WTC11 (cell line): ENCODE data around the gene ARIH1. TPM values are rescaled to one million over a fixed set of nuclear protein-coding genes. Genes with fewer than 3 reads are reported as not detected.

ENCODE experiments used
- ATAC-seq: fragments of 200-7000 bp; cut with Tn5 transposase; 2 replicates; pipeline ENCODE4 v1.10.0; 2021; ENCODE audit warnings: mild to moderate bottlenecking, moderate library complexity
- CTCF ChIA-PET: fragments of 300-600 bp; sonication (Branson Sonifier 250); formaldehyde crosslinking; loops from one replicate; lab custom pipeline; 2021; ENCODE audit warnings: antibody characterized with exemption; lab: Charles Lee
- POLR2A ChIA-PET: fragments of 350-600 bp; sonication (Branson Sonifier 250); formaldehyde crosslinking; loops from one replicate; lab custom pipeline; 2021; ENCODE audit warnings: antibody characterized with exemption; lab: Charles Lee
- DNase-seq: peaks from one replicate; pipeline ENCODE4 v3.0.0; 2021; ENCODE audit warnings: low spot score
- H3K27ac Mint-ChIP-seq: 2 replicates; pipeline ENCODE4 v1.8.0; 2021; ENCODE audit warnings: mixed read lengths
- H3K27me3 Mint-ChIP-seq: 2 replicates; pipeline ENCODE4 v1.8.0; 2021; ENCODE audit warnings: low read depth, mild to moderate bottlenecking, moderate library complexity, mixed read lengths
- H3K36me3 Mint-ChIP-seq: 2 replicates; pipeline ENCODE4 v1.8.0; 2021; ENCODE audit warnings: mixed read lengths
- H3K4me1 Mint-ChIP-seq: 2 replicates; pipeline ENCODE4 v1.8.0; 2022; ENCODE audit warnings: mixed read lengths
- H3K4me3 Mint-ChIP-seq: 2 replicates; pipeline ENCODE4 v1.8.0; 2021; ENCODE audit warnings: mild to moderate bottlenecking, moderate library complexity, mixed read lengths
- H3K9me3 Mint-ChIP-seq: 2 replicates; pipeline ENCODE4 v1.8.0; 2021; ENCODE audit warnings: mixed read lengths
- CREM ChIP-seq: sonication (generic); formaldehyde crosslinking; IDR thresholded peaks from 2 replicates; pipeline ENCODE4 v1.8.1; 2022; ENCODE audit warnings: mild to moderate bottlenecking, missing genetic modification reagents, moderate library complexity
- EMX1 ChIP-seq: fragments of 250-450 bp; sonication (Bioruptor Pico); IDR thresholded peaks from 2 replicates; pipeline ENCODE4 v1.8.0; 2021; ENCODE audit warnings: mild to moderate bottlenecking
- FOXP1 ChIP-seq: sonication (generic); formaldehyde crosslinking; IDR thresholded peaks from 2 replicates; pipeline ENCODE4 v1.8.0; 2022; ENCODE audit warnings: missing genetic modification reagents, mild to moderate bottlenecking, moderate library complexity, borderline replicate concordance
- GRHL2 ChIP-seq: fragments of 250-450 bp; sonication (Bioruptor Pico); IDR thresholded peaks from 2 replicates; pipeline ENCODE4 v1.8.0; 2022; ENCODE audit warnings: mild to moderate bottlenecking, moderate library complexity; ENCODE audit not compliant: insufficient replicate concordance, severe bottlenecking
- JUN ChIP-seq: sonication (generic); formaldehyde crosslinking; IDR thresholded peaks from 2 replicates; pipeline ENCODE4 v1.8.0; 2023; ENCODE audit warnings: mild to moderate bottlenecking, missing genetic modification reagents
- KAT7 ChIP-seq: sonication (generic); formaldehyde crosslinking; IDR thresholded peaks from 2 replicates; pipeline ENCODE4 v1.8.1; 2023; ENCODE audit warnings: missing genetic modification reagents, mild to moderate bottlenecking, borderline replicate concordance
- MXD4 ChIP-seq: fragments of 250-450 bp; sonication (Bioruptor Pico); IDR thresholded peaks from 2 replicates; pipeline ENCODE4 v1.8.0; 2021; ENCODE audit warnings: mild to moderate bottlenecking, moderate library complexity, borderline replicate concordance
- NR1H2 ChIP-seq: sonication (generic); formaldehyde crosslinking; IDR thresholded peaks from 2 replicates; pipeline ENCODE4 v1.9.0; 2021; ENCODE audit warnings: mild to moderate bottlenecking, moderate library complexity, missing genetic modification reagents
- NR2C2 ChIP-seq: sonication (generic); formaldehyde crosslinking; IDR thresholded peaks from 2 replicates; pipeline ENCODE4 v1.8.0; 2022; ENCODE audit warnings: mild to moderate bottlenecking, missing genetic modification reagents
- NR3C1 ChIP-seq: sonication (generic); formaldehyde crosslinking; conservative IDR thresholded peaks from 2 replicates; pipeline ENCODE4 v1.8.1; 2023; ENCODE audit warnings: low read depth, mild to moderate bottlenecking, missing genetic modification reagents
- PRRX2 ChIP-seq: fragments of 250-450 bp; sonication (Bioruptor Pico); IDR thresholded peaks from 2 replicates; pipeline ENCODE4 v1.8.0; 2021; ENCODE audit warnings: mild to moderate bottlenecking
- SP1 ChIP-seq: sonication (generic); formaldehyde crosslinking; conservative IDR thresholded peaks from 2 replicates; pipeline ENCODE4 v1.8.1; 2022; ENCODE audit warnings: missing genetic modification reagents
- ZNF121 ChIP-seq: sonication (generic); formaldehyde crosslinking; IDR thresholded peaks from 2 replicates; pipeline ENCODE4 v1.8.0; 2023; ENCODE audit warnings: missing genetic modification reagents
- ZNF396 ChIP-seq: fragments of 250-450 bp; sonication (Bioruptor Pico); IDR thresholded peaks from 2 replicates; pipeline ENCODE4 v1.8.0; 2021; ENCODE audit warnings: mild to moderate bottlenecking, moderate library complexity, borderline replicate concordance
- ZNF671 ChIP-seq: fragments of 250-450 bp; sonication (Bioruptor Pico); IDR thresholded peaks from 2 replicates; pipeline ENCODE4 v1.8.0; 2021; ENCODE audit warnings: mild to moderate bottlenecking
- total RNA-seq: library from RNA; stranded (reverse); gene quantifications from 3 replicates; pipeline ENCODE4 v1.2.3, GENCODE V29; 2021
- TF ChIP-seq, protein P1 (sequence below): sonication (generic); formaldehyde crosslinking; IDR thresholded peaks from 2 replicates; pipeline ENCODE4 v1.8.0; 2022; ENCODE audit warnings: missing genetic modification reagents
- TF ChIP-seq, protein P2 (sequence below): fragments of 250-450 bp; sonication (Bioruptor Pico); IDR thresholded peaks from 2 replicates; pipeline ENCODE4 v2.1.2; 2022; ENCODE audit warnings: mild to moderate bottlenecking, moderate library complexity
- TF ChIP-seq, protein P3 (sequence below): sonication (generic); formaldehyde crosslinking; IDR thresholded peaks from 2 replicates; pipeline ENCODE4 v1.8.1; 2022; ENCODE audit warnings: low read depth, missing genetic modification reagents, borderline replicate concordance
- TF ChIP-seq, protein P4 (sequence below): sonication (generic); formaldehyde crosslinking; IDR thresholded peaks from 2 replicates; pipeline ENCODE4 v1.8.1; 2023; ENCODE audit warnings: mild to moderate bottlenecking, missing genetic modification reagents, moderate library complexity
- TF ChIP-seq, protein P5 (sequence below): sonication (generic); formaldehyde crosslinking; IDR thresholded peaks from 2 replicates; pipeline ENCODE4 v1.8.1; 2022; ENCODE audit warnings: mild to moderate bottlenecking, moderate library complexity, missing genetic modification reagents
- TF ChIP-seq, protein P6 (sequence below): fragments of 250-450 bp; sonication (Bioruptor Pico); IDR thresholded peaks from 2 replicates; pipeline ENCODE4 v1.9.0; 2021; ENCODE audit warnings: moderate library complexity, mild to moderate bottlenecking, inconsistent platforms, borderline replicate concordance
- TF ChIP-seq, protein P7 (sequence below): sonication (generic); formaldehyde crosslinking; IDR thresholded peaks from 2 replicates; pipeline ENCODE4 v1.8.1; 2022; ENCODE audit warnings: mild to moderate bottlenecking, missing genetic modification reagents, moderate library complexity, borderline replicate concordance
- TF ChIP-seq, protein P8 (sequence below): sonication (generic); formaldehyde crosslinking; IDR thresholded peaks from 2 replicates; pipeline ENCODE4 v1.8.1; 2023; ENCODE audit warnings: mild to moderate bottlenecking, missing genetic modification reagents, moderate library complexity

ARIH1 gene
- total RNA-seq, 1 experiment from 2014 or later: 198 TPM

DNA sequence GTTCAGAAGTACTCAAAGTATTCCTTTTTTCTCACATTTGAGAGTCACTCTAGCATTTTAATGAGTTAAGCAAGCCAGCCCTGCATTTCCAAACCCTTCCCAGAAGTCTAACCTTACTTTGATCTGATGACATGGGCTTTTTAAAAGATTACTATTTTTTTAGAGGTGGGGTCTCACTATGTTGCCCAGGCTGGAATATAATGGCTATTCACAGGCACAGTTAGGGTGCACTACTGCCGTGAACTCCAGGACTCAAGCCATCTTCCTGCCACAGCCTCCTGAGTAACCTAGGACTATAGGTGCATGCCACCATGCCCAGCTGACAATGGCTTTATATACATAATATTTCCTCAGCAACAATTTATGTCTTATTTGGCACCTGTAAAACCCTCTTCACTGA, 116.3 kb downstream of the ARIH1 start (continued):
- TF ChIP-seq, protein P1, sequence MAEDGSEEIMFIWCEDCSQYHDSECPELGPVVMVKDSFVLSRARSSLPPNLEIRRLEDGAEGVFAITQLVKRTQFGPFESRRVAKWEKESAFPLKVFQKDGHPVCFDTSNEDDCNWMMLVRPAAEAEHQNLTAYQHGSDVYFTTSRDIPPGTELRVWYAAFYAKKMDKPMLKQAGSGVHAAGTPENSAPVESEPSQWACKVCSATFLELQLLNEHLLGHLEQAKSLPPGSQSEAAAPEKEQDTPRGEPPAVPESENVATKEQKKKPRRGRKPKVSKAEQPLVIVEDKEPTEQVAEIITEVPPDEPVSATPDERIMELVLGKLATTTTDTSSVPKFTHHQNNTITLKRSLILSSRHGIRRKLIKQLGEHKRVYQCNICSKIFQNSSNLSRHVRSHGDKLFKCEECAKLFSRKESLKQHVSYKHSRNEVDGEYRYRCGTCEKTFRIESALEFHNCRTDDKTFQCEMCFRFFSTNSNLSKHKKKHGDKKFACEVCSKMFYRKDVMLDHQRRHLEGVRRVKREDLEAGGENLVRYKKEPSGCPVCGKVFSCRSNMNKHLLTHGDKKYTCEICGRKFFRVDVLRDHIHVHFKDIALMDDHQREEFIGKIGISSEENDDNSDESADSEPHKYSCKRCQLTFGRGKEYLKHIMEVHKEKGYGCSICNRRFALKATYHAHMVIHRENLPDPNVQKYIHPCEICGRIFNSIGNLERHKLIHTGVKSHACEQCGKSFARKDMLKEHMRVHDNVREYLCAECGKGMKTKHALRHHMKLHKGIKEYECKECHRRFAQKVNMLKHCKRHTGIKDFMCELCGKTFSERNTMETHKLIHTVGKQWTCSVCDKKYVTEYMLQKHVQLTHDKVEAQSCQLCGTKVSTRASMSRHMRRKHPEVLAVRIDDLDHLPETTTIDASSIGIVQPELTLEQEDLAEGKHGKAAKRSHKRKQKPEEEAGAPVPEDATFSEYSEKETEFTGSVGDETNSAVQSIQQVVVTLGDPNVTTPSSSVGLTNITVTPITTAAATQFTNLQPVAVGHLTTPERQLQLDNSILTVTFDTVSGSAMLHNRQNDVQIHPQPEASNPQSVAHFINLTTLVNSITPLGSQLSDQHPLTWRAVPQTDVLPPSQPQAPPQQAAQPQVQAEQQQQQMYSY: no peak
- TF ChIP-seq CREM (CRISPR knock-in tag) (no peak), NR2C2 (no peak)
- TF ChIP-seq, protein P2, sequence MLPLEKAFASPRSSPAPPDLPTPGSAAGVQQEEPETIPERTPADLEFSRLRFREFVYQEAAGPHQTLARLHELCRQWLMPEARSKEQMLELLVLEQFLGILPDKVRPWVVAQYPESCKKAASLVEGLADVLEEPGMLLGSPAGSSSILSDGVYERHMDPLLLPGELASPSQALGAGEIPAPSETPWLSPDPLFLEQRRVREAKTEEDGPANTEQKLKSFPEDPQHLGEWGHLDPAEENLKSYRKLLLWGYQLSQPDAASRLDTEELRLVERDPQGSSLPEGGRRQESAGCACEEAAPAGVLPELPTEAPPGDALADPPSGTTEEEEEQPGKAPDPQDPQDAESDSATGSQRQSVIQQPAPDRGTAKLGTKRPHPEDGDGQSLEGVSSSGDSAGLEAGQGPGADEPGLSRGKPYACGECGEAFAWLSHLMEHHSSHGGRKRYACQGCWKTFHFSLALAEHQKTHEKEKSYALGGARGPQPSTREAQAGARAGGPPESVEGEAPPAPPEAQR (CRISPR knock-in tag): no peak
- TF ChIP-seq, protein P3, sequence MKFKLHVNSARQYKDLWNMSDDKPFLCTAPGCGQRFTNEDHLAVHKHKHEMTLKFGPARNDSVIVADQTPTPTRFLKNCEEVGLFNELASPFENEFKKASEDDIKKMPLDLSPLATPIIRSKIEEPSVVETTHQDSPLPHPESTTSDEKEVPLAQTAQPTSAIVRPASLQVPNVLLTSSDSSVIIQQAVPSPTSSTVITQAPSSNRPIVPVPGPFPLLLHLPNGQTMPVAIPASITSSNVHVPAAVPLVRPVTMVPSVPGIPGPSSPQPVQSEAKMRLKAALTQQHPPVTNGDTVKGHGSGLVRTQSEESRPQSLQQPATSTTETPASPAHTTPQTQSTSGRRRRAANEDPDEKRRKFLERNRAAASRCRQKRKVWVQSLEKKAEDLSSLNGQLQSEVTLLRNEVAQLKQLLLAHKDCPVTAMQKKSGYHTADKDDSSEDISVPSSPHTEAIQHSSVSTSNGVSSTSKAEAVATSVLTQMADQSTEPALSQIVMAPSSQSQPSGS (CRISPR knock-in tag): no peak
- TF ChIP-seq, protein P4, sequence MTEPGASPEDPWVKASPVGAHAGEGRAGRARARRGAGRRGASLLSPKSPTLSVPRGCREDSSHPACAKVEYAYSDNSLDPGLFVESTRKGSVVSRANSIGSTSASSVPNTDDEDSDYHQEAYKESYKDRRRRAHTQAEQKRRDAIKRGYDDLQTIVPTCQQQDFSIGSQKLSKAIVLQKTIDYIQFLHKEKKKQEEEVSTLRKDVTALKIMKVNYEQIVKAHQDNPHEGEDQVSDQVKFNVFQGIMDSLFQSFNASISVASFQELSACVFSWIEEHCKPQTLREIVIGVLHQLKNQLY (CRISPR knock-in tag): no peak

DNA sequence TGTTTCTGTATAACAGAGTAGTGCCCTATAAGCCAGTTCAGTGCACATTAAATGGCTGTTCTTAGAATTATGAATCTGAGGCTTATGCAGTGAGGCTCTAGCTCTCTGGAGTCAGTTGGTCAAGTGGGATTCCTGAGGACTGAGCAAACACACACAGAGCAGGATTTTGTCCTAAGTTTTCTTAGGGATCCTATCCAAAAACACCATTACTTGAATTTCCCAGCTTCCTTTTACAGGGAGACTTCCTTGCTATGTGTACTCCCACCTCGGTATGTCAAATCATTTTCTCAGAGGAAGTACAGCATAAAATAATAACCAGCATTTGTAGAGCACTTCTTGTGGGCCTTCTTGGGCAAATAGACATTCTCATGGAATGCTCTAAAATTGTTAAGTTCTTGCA, 117.2 kb downstream of the ARIH1 start:
- Mint-ChIP-seq H3K4me3 (no peak overlapping the region), H3K4me1 (no peaks in the 10 kb centered on the region; the same call in 1 of the 2 replicates), H3K27me3 (no peaks in the 10 kb centered on the region)
- POLR2A ChIA-PET: no interaction called here
- no peak for DNase-seq
- TF ChIP-seq, protein P5, sequence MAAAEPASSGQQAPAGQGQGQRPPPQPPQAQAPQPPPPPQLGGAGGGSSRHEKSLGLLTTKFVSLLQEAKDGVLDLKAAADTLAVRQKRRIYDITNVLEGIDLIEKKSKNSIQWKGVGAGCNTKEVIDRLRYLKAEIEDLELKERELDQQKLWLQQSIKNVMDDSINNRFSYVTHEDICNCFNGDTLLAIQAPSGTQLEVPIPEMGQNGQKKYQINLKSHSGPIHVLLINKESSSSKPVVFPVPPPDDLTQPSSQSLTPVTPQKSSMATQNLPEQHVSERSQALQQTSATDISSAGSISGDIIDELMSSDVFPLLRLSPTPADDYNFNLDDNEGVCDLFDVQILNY (CRISPR knock-in tag): no peak
- TF ChIP-seq ZNF396 (CRISPR knock-in tag) (no peak), GRHL2 (CRISPR knock-in tag) (no peak), CREM (CRISPR knock-in tag) (no peak), NR2C2 (no peak), FOXP1 (CRISPR knock-in tag) (no peak), NR1H2 (CRISPR knock-in tag) (no peak), ZNF121 (CRISPR knock-in tag) (no peak), SP1 (CRISPR knock-in tag) (no peak), JUN (CRISPR knock-in tag) (no peak), EMX1 (CRISPR knock-in tag) (no peak), KAT7 (CRISPR knock-in tag) (no peak), PRRX2 (CRISPR knock-in tag) (no peak), NR3C1 (no peak), MXD4 (no peak), ZNF671 (CRISPR knock-in tag) (no peak)
- TF ChIP-seq, protein P6, sequence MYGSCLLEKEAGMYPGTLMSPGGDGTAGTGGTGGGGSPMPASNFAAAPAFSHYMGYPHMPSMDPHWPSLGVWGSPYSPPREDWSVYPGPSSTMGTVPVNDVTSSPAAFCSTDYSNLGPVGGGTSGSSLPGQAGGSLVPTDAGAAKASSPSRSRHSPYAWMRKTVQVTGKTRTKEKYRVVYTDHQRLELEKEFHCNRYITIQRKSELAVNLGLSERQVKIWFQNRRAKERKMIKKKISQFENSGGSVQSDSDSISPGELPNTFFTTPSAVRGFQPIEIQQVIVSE (CRISPR knock-in tag): no peak
- TF ChIP-seq, protein P7, sequence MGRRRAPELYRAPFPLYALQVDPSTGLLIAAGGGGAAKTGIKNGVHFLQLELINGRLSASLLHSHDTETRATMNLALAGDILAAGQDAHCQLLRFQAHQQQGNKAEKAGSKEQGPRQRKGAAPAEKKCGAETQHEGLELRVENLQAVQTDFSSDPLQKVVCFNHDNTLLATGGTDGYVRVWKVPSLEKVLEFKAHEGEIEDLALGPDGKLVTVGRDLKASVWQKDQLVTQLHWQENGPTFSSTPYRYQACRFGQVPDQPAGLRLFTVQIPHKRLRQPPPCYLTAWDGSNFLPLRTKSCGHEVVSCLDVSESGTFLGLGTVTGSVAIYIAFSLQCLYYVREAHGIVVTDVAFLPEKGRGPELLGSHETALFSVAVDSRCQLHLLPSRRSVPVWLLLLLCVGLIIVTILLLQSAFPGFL: no peak
- TF ChIP-seq, protein P4 (CRISPR knock-in tag): no peak
- TF ChIP-seq, protein P8, sequence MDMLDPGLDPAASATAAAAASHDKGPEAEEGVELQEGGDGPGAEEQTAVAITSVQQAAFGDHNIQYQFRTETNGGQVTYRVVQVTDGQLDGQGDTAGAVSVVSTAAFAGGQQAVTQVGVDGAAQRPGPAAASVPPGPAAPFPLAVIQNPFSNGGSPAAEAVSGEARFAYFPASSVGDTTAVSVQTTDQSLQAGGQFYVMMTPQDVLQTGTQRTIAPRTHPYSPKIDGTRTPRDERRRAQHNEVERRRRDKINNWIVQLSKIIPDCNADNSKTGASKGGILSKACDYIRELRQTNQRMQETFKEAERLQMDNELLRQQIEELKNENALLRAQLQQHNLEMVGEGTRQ (CRISPR knock-in tag): no peak
- TF ChIP-seq, all 79 proteins: peak for 0
- CTCF ChIA-PET: interaction anchor here (0.9 kb wide), 1 partner anchor 80 kb away, joined by 4 read pairs; no protein-coding TSS in a partner anchor
- ATAC-seq: no peak
- Mint-ChIP-seq H3K36me3 (no peaks in the 10 kb centered on the region), H3K27ac (no peak overlapping the region), H3K9me3 (no peaks in the 10 kb centered on the region)
